ENCODE measurements around the gene STIM1. TPM values are rescaled to one million over a fixed set of nuclear protein-coding genes. Genes with fewer than 3 reads are reported as not detected.

The STIM1 gene
- total RNA-seq, 1 donor from 2014 or later = 46.9 TPM

DNA sequence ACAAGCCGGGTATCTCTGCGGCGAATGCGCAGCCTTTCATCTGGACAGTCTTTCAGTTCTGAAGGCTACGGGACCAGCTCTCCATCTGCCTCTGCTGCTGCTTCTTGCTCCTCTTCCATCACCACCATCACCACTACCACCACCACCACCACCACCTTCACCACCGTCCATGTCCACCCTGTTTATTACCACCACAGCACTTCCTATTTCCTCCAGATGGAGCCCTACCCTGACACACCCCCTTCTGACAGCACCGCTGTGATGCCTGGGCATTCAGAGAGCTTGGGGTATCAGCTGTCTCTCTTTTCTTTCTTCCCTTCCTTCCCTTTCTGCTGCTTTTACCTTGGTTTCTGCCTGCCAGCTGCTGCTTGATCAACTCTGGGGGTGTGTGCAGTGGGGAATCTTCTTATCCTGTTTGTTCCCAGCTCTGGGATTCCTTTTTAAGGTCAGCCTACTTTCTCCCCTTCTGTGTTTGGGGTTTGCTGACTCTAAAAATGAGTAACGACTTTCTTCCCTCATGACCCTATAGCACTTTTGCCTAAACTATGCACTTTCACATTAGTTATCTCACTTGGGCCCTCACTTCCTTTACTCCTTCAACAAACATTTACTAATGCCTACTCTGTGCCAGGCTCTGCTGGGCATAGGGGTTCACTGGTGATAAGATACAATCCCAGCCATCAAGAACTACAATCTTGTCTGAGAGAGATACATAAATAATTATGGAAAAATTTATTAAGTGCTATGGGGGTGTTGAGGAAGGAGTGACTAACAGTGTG, 231.3 kb downstream of the STIM1 start:
- H3K36me3 Mint-ChIP-seq (ENCODE audit: unreplicated experiment) = peaks cover 32% of the 10 kb centered on the region
- no peak for DNase-seq (ENCODE audit: extremely low spot score, unreplicated experiment)
- H3K4me1 Mint-ChIP-seq (ENCODE audit: unreplicated experiment) = peaks cover 4% of the 10 kb centered on the region
- H3K27me3 Mint-ChIP-seq (ENCODE audit: unreplicated experiment) = no peaks in the 10 kb centered on the region
- H3K27ac Mint-ChIP-seq (ENCODE audit: unreplicated experiment) = no peak overlapping the region
- no peak overlapping the region for H3K4me3 Mint-ChIP-seq (ENCODE audit: unreplicated experiment)
- no peaks in the 10 kb centered on the region for H3K9me3 Mint-ChIP-seq (ENCODE audit: unreplicated experiment)
- TF ChIP-seq CTCF (IDR thresholded peaks at IDR 0.05) = no peak

GRCh38 chr11:4087551-4087950, 232.1 kb downstream of the STIM1 start:
- Mint-ChIP-seq H3K9me3 (ENCODE audit: unreplicated experiment) (no peaks in the 10 kb centered on the region), H3K4me1 (ENCODE audit: unreplicated experiment) (peaks cover 4% of the 10 kb centered on the region), H3K4me3 (ENCODE audit: unreplicated experiment) (no peak overlapping the region), H3K27ac (ENCODE audit: unreplicated experiment) (no peak overlapping the region), H3K36me3 (ENCODE audit: unreplicated experiment) (peaks cover 32% of the 10 kb centered on the region), H3K27me3 (ENCODE audit: unreplicated experiment) (no peaks in the 10 kb centered on the region)
- peak; percentile 24 for TF ChIP-seq CTCF (IDR thresholded peaks at IDR 0.05)
- DNase-seq (ENCODE audit: extremely low spot score, unreplicated experiment) = no peak

- Mint-ChIP-seq H3K9me3 (ENCODE audit: unreplicated experiment) (no peaks in the 10 kb centered on the region), H3K36me3 (ENCODE audit: unreplicated experiment) (peaks cover 19% of the 10 kb centered on the region), H3K4me3 (ENCODE audit: unreplicated experiment) (no peak overlapping the region), H3K27ac (ENCODE audit: unreplicated experiment) (no peak overlapping the region), H3K4me1 (ENCODE audit: unreplicated experiment) (peaks cover 11% of the 10 kb centered on the region), H3K27me3 (ENCODE audit: unreplicated experiment) (no peaks in the 10 kb centered on the region)
- TF ChIP-seq CTCF (IDR thresholded peaks at IDR 0.05) = no peak
- DNase-seq (ENCODE audit: extremely low spot score, unreplicated experiment) = no peak
Observed at GRCh38 chr11:4090258-4090657, 234.8 kb downstream of the STIM1 start.

DNA sequence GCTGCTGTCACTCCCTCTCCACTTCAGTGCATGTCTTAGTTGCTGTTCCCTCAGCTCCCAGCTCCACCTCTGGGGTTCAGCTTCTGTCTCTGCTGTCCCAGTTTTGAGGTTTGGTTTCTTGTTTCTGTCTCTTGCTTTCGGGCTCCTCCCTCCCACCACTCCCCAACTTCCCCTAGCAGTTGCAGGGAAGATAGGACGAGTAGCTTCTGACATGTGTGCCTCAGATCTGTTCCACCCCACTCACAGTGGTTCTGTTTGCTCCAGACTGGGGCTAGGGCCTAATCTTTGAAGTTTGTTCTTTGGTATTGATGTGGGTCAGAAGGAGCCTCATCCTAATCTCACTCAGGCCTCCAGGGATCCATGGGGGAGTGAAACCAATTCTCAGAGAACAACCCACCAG, 236.6 kb downstream of the STIM1 start:
- H3K36me3 Mint-ChIP-seq (ENCODE audit: unreplicated experiment) = peaks cover 9% of the 10 kb centered on the region
- no peak overlapping the region for H3K27ac Mint-ChIP-seq (ENCODE audit: unreplicated experiment)
- no peaks in the 10 kb centered on the region for H3K9me3 Mint-ChIP-seq (ENCODE audit: unreplicated experiment)
- H3K4me3 Mint-ChIP-seq (ENCODE audit: unreplicated experiment) = no peak overlapping the region
- H3K4me1 Mint-ChIP-seq (ENCODE audit: unreplicated experiment) = peaks cover 22% of the 10 kb centered on the region
- H3K27me3 Mint-ChIP-seq (ENCODE audit: unreplicated experiment) = no peaks in the 10 kb centered on the region
- DNase-seq (ENCODE audit: extremely low spot score, unreplicated experiment) = no peak
- no peak for TF ChIP-seq CTCF (IDR thresholded peaks at IDR 0.05)

- Mint-ChIP-seq H3K9me3 (ENCODE audit: unreplicated experiment) (no peaks in the 10 kb centered on the region), H3K4me1 (ENCODE audit: unreplicated experiment) (peaks cover 23% of the 10 kb centered on the region), H3K4me3 (ENCODE audit: unreplicated experiment) (peak overlapping the region; percentile 88), H3K27ac (ENCODE audit: unreplicated experiment) (peak overlapping the region; percentile 97), H3K36me3 (ENCODE audit: unreplicated experiment) (peaks cover 2% of the 10 kb centered on the region), H3K27me3 (ENCODE audit: unreplicated experiment) (no peaks in the 10 kb centered on the region)
- TF ChIP-seq CTCF (IDR thresholded peaks at IDR 0.05) = no peak
- DNase-seq (ENCODE audit: extremely low spot score, unreplicated experiment) = no peak
Observed at GRCh38 chr11:4093519-4094347, 238.3 kb downstream of the STIM1 start.
